ENCODE data around the gene SIVA1. TPM values are rescaled to one million over a fixed set of nuclear protein-coding genes. Genes with fewer than 3 reads are reported as not detected.

SIVA1 gene
- total RNA-seq, 1 experiment from 2014 or later: 128 TPM

GRCh38 chr14:104781271-104782077 lies 28.5 kb downstream of the SIVA1 start (continued):
- no peak for TF ChIP-seq SP1 (CRISPR knock-in tag; conservative IDR thresholded peaks at IDR 0.05)
- no peak for TF ChIP-seq NFYB (CRISPR knock-in tag; conservative IDR thresholded peaks at IDR 0.05; ENCODE audit: low read depth)
- TF ChIP-seq ZNF263 (CRISPR knock-in tag; IDR thresholded peaks at IDR 0.05; ENCODE audit: low read depth): no peak
- TF ChIP-seq TP53 (CRISPR knock-in tag; IDR thresholded peaks at IDR 0.05): no peak
- TF ChIP-seq RORB (CRISPR knock-in tag; IDR thresholded peaks at IDR 0.05): no peak
- TF ChIP-seq ATF1 (CRISPR knock-in tag; IDR thresholded peaks at IDR 0.05): no peak

- no peak for ATAC-seq
- Mint-ChIP-seq H3K4me1 (no peaks in the 10 kb centered on the region), H3K36me3 (no peaks in the 10 kb centered on the region), H3K4me3 (no peak overlapping the region), H3K27me3 (ENCODE audit: low read depth) (no peaks in the 10 kb centered on the region), H3K27ac (no peak overlapping the region), H3K9me3 (no peaks in the 10 kb centered on the region)
- TF ChIP-seq OVOL2 (CRISPR knock-in tag; IDR thresholded peaks at IDR 0.05; ENCODE audit: borderline replicate concordance) (no peak), CREM (CRISPR knock-in tag; IDR thresholded peaks at IDR 0.05) (no peak)
- CTCF ChIA-PET: interaction anchor here (1.2 to 6.1 kb wide), 2 partner anchors 12 to 14 kb away, joined by 4 to 55 read pairs; no protein-coding TSS in a partner anchor
- no peak for DNase-seq (ENCODE audit: low spot score)
- POLR2A ChIA-PET: no interaction called here
Observed at GRCh38 chr14:104782086-104782807, 29.3 kb downstream of the SIVA1 start.

GRCh38 chr14:104782808-104783139 lies 29.8 kb downstream of the SIVA1 start:
- H3K4me1 Mint-ChIP-seq: no peaks in the 10 kb centered on the region
- H3K9me3 Mint-ChIP-seq: no peaks in the 10 kb centered on the region
- no peak overlapping the region for H3K27ac Mint-ChIP-seq
- no peaks in the 10 kb centered on the region for H3K27me3 Mint-ChIP-seq (ENCODE audit: low read depth)
- H3K36me3 Mint-ChIP-seq: no peaks in the 10 kb centered on the region
- CTCF ChIA-PET: no interaction called here
- ATAC-seq (no peak), DNase-seq (ENCODE audit: low spot score) (no peak)
- POLR2A ChIA-PET: no interaction called here
- no peak overlapping the region for H3K4me3 Mint-ChIP-seq
- TF ChIP-seq SP1 (CRISPR knock-in tag; conservative IDR thresholded peaks at IDR 0.05) (no peak), ESRRA (CRISPR knock-in tag; IDR thresholded peaks at IDR 0.05; ENCODE audit: borderline replicate concordance) (no peak), ZNF281 (CRISPR knock-in tag; IDR thresholded peaks at IDR 0.05) (no peak), JUN (CRISPR knock-in tag; IDR thresholded peaks at IDR 0.05) (no peak), TEAD1 (CRISPR knock-in tag; IDR thresholded peaks at IDR 0.05) (no peak), E2F1 (CRISPR knock-in tag; IDR thresholded peaks at IDR 0.05) (no peak), ZNF121 (CRISPR knock-in tag; IDR thresholded peaks at IDR 0.05) (no peak), STAT6 (CRISPR knock-in tag; conservative IDR thresholded peaks at IDR 0.05; ENCODE audit: low read depth) (no peak), GABPB1 (CRISPR knock-in tag; IDR thresholded peaks at IDR 0.05) (no peak), ZNF263 (CRISPR knock-in tag; IDR thresholded peaks at IDR 0.05; ENCODE audit: low read depth) (no peak), ZNF219 (CRISPR knock-in tag; IDR thresholded peaks at IDR 0.05; ENCODE audit: borderline replicate concordance) (no peak), IRF1 (CRISPR knock-in tag; IDR thresholded peaks at IDR 0.05) (no peak), ZNF416 (CRISPR knock-in tag; IDR thresholded peaks at IDR 0.05) (no peak), MAX (CRISPR knock-in tag; IDR thresholded peaks at IDR 0.05) (no peak), NR2C2 (CRISPR knock-in tag; IDR thresholded peaks at IDR 0.05) (no peak), ATF2 (CRISPR knock-in tag; IDR thresholded peaks at IDR 0.05; ENCODE audit: borderline replicate concordance, low read depth) (no peak)
